M059J (cell line): Measurements from ENCODE around the gene ARHGAP4. TPM values are rescaled to one million over a fixed set of nuclear protein-coding genes. Genes with fewer than 3 reads are reported as not detected.

Experiments used
- DNase-seq: peaks from one replicate; pipeline ENCODE4 v3.0.0-alpha.2; 2012; ENCODE audit warnings: low read depth
- total RNA-seq: library from RNA; depleted of rRNA; stranded (reverse); fragments of >200 nt; shearing (Covaris generic); gene quantifications from 2 replicates; pipeline ENCODE4 v1.2.3, GENCODE V29; 2014

The ARHGAP4 gene
- total RNA-seq, 1 experiment from 2014 or later = 3.1 TPM

DNA sequence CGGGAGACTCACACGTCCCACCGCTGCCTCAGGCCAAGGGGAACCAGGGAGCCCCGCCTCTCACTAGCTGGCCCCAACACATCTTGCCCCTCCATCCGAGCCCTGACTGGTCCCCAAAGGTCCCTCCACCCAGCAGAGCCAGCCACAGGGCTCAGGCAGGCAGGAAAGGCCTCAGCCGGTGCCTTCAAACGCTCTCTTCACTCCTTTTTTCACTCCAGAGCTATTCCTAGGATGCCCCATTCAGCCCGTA is 1.5 kb upstream of the ARHGAP4 start:
- no peak for DNase-seq

DNA sequence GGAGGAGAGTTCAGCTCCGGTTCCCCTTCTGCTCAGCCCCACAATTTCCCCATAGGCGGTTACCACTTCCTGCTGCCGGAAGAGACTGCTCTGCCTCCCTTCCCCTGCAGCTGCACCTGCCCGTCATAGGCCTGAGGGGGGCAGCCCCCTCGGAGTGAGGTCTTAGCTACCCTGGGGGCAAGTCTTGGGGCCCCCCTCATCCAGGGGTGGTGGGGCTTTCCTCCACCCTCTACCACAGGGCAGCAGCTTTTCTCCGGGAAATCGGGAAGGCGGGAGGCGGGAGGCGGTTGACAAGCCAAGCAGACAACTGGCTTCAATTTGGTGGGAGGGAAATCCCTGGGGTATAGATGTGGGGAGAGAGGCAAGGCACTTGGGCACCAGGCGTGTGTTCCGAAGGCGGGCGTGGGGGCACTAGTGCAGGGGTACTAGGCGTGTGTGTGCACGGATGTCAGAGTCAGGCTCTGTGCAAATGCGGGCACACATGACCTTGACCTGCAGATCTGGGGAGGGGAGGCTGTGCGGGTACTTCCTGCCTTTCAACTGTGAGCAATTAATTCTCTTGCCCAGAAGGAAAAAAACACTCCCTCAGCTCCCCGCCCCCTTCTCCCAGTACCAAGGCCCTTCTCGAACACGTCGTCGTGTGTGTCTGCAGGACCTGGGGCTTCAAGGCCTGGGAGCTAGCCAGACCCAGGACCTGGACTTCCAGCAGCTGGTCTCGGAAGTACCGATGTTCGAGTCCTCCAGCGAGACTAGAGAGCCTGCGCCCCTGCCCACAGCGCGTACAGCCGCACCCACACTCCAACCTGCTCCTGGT is 1.0 kb upstream of the ARHGAP4 start:
- peak; percentile 64 for DNase-seq

DNA sequence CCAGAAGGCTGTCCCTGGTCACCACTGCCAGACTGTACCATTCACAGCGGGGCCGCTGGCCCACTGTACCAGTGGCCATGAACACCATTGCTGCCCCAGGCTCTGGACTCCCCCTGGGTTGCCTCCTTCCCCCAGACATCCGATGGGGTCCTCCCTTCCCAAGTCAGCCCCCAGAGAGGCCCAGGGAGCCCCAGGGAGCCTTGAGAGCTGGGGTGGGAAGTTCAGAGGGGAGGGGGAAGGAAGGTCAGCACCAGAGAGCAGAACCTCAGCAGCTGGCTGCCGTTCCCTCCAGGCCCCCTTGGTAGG is 441 bp upstream of the ARHGAP4 start:
- no peak for DNase-seq

DNA sequence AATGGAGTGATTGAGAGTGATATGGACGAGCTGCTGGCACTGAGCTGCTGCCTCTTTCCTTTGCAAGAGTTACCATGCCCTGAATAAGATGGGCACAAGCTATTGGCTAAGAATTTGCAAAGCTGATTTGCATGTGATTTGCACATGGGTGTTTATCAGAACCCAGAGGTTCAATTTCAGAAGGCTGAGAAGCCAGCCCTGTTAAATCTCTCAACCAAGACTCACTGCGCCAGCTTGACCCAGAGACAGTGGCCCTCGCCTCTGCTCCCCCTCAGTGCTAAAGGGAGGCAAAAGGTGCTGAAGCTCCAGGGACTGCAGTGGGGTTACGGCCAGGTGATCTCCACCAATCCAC is 701 bp downstream of the ARHGAP4 start:
- DNase-seq = no peak

DNA sequence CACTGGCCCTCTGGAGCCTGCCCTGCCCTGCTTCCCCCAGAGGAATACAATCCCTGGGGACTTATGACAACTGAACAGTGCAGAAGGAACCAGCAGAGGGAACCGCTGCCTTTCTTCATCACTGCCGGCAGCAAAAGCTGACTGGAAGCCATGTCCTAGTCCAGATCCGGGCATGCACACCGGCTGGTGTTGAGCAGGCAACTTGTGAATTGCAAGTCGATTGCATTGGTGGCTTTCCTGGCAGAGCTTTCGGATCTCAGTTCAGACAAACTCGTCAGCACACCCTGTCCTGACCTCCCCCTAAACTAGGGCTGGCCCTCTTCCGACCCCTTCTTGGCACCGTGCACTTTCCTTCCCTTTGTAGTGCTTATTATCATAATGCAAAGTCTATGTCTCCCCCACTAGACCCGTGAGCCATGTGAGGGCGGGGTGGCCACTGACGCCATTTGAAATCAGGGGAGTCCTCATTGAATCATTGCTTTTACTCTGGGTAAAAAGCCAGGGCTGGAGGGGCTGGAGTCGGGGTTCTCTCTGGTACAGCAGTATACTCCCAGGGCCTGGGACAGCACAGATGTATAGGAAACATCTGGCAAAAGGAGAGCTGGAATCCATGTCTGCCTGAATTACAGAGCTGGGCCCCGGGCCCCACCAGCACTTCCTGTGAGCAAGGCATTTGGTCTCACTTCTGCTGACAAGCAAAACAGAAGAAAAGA is 1.8 kb downstream of the ARHGAP4 start:
- peak; percentile 72 for DNase-seq

DNA sequence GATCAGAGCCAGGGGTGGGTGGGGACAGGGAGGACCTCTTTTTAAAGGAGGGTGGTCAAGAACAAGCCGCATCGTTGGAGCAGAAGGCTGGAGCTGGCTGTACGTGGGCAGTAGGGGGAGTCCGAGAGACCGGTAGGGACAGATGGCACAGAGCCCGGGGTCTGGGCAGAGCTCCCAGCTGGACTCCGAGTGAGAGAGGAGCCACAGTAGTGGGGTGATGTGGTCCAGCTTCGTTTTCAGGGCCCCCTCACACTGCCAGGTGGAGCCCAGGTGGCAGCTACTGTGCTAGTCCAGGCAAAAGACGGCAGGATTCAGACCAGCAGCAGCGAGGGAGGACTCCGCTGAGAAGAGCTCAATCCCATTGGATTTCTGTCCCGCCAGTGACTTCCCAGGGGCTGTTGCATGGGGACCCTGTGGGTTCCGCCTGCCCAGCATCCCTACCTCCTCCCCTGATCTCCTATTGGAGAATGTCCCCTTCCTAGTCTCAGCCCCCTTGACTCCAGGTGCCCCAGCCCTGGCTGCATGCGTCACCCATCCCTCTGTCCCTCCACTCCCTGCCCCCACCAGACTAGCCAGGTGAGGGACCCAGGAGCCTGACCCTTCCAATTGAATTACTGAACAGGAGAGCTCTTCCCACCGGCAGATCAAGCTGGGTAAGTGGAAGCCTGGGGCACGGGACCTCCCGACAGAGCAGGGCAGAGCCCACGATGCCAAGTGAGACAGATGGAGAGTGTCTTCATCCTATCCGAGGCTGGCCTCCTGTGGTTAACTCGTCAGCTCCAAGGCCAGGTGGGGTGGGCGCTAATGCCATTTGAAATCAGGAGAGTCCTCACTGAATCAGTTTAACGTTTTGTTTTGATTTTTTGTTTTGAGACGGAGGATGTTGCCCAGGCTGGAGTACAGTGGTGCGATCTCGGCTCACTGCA is 2.9 kb downstream of the ARHGAP4 start:
- peak; percentile 74 for DNase-seq

DNA sequence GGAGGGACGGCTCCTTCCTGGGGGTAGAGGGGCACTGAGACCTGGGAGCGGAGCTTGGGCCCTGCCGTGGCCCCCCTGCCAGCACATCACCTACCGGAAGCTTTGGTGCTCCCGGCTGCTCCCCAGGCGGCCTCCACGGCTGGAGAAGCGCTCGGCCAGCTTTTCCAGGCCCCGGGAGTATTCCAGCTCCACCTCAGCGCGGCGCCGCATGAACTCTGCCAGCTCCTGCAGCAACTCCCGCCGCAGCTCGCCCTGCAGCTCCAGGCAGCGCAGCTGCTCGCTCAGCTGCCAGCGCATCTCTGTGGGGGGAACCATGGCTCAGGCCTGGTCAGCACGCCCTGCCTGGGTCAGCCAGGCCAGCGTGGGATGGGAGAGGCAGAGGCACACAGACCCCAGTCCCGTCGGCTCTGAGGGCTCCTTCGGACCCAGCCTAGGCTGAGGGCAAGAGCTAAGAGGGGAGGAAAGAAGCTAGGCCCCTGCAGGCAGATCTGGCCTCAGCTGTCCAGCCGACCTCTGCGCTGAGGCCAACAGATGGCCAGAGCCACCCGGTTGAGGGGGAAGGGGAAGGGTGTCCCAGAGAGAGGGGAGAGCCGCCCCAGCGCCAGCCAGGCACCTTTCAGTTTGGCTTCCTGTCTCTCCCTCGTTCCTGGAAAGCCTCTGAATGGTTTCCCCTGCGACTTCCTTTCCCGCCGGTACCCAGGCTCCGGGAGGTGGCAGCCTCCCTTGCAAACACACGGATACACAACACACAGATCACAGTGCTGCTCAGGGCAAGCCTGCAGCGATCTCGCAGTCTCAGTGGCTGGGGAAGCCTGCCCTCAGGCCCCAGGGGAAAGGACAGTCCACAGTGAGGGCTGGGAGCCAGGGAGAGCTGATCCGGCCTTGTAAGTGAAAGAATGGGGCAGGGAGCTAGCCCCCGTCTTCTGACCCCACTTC is 4.3 kb downstream of the ARHGAP4 start:
- DNase-seq = peak; percentile 42

DNA sequence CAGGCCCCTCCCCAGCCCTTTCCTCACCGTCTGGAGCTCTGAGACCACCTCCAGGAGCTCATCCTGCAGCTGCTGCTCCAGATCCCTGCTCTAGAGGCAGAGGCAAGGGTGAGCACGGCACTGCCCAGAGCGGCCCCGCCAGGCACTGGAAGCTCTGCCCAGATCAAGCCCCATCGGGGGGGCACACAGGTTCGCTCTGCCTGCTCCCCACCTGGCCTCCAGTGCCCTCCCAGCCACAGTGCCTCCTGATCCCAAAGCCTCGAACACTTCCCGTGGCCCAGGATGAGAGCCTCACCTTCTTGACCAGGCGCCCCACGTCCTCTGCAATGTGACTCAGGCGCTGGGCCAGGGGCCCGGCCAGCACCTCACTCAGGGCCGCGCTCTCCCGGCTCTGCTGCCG is 5.0 kb downstream of the ARHGAP4 start:
- DNase-seq = peak; percentile 26

DNA sequence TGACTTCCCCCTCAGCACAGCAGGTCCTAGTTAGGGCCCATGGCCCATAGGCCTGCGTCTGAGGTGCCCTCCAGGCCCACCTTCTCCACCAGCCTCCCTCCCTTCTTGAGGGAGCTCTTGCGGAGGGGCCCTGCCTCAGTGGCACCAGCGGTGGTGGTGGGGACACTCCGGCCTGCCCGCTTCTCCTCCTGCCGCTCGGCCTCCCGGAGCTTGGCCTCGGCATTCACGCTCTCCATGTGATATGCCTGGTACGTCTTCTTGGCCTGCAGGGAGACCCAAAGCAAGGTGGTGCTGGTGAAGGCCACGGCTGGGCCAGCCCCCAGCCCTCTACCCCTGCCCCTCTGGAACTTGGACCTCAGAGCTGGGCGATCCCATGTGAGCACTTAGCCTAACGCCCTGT is 5.5 kb downstream of the ARHGAP4 start:
- DNase-seq = no peak

DNA sequence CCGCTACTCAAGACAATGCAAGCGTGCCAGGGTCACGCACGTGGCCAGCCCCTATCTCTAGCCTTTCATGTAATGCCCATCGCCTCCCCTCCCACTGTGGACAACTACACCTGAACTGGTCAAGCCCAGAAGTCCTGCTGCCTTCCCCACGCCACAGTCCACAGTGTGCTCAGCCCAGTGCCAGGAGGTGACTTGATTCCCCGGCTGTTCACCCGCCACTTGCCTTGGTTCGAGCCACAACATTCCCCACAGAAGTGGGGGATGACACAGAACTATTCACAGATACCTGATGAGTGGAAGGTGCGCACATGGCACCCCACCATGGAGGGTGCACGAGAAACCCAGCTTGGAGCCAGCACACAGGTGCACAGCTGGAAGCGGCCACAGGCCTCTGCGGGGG is 6.8 kb downstream of the ARHGAP4 start:
- no peak for DNase-seq

DNA sequence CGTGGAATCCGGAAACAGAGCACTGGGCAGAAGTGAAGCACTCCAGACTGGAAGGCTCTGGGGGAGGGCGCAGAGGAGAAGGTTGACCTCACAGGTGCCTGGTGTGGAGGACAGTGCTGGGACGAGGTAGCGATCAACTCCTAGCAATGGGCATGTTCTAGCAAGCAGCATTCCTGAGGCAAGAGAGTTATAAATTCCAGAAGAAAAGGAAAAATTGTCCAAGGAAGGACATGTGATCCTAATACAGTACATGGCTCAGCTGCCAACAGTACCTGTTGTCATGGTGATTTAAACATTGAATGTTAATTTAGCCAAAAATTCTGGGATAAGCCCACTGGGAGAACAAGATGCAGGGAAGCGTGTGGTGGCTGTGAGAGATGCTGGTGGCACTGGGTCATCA is 8.2 kb downstream of the ARHGAP4 start:
- no peak for DNase-seq

DNA sequence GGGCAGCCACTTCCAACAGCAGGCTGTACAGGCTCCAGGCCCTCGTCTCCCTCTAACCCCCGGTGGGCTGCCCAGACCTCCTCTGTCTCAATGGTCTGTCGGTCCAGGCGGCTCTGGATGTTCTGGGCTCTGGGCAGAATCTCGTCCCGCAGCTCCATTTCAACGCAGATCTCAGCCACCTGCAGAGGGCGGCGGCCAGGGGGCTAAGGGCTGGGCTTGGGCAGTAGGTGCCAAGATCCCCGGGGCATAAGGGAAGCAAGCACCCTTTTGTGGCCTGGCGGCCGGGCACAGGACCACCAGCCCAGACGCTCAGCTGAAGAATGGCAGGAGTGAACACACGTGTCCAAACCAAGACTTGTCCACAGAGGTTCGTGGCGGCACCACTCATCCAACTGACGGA is 12.4 kb downstream of the ARHGAP4 start:
- DNase-seq = no peak

DNA sequence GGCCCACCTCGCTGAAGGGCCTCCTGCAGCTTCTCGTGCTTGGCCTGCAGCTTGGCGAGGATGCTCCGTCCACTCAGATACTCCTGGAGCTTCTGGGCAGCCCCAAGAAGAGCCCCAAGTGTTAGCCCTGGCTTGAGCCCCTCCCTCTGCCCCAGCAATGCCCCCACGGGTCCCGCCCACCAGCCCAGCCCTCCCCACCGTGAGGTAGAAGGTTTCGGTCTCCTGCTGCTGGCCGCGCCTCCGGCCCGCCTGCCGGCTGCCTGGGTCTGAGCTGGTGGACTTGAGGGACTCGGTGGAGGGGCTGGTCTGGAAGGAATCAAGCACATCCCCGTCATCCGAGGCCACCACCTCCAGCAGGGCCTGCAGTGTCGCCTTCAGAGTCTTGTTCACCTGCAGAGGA is 12.9 kb downstream of the ARHGAP4 start:
- DNase-seq = no peak

DNA sequence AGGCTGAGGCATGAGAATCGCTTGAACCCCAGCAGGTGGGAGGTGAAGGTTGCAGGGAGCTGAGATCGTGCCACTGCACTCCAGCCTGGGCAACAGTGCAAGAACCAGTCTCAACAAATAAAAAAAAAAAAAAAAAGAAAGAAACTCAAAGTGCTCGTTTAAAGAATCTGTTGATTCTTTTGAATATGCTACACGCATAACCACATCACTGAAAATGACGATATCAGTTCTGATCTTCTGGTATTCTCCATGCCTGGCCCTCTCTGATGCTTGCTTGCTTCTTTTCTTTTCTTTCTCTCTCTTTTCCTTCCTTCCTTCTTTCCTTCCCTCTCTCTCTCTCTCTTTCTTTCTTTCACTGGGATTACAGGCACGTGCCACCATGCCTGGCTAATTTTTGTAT is 14.3 kb downstream of the ARHGAP4 start:
- no peak for DNase-seq

DNA sequence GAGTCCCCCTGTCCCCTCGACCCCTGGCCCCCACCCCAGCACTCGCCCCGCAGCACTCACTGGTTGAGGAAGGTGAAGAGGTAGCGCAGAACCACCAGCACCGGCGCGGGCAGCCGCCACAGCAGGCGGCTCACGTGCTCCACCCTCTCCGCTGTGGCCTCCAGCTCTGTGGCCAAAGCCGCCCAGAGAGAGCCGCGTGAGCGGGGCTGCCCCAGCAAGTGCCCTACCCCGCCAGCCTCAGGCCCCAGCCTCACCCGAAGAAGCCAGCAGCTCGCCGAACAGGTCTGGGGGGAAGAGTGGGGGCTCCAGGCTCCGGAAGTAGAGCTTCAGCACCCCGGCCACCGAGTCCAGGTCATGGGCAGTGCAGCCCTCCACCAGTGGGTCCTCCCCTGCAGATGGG is 15.6 kb downstream of the ARHGAP4 start:
- no peak for DNase-seq

DNA sequence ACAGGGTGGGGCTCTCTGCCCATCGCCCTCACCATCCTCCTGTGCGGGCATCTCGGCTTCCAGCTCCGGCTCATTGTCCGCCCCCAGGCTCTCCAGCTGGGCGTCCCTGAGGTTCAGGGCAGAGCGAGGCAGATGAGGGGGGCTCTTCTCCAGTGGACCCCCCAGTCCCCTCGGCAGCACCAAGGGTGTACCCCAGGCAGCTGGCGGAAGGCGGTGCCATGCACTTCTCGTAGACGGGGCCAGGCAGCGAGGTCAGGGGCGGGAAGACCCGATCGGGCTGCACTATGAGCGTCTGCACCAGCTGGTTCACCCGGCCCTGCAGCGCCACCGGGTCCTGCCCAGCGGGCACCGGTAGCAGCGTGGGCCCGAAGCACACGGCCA is 16.1 kb downstream of the ARHGAP4 start:
- no peak for DNase-seq

DNA sequence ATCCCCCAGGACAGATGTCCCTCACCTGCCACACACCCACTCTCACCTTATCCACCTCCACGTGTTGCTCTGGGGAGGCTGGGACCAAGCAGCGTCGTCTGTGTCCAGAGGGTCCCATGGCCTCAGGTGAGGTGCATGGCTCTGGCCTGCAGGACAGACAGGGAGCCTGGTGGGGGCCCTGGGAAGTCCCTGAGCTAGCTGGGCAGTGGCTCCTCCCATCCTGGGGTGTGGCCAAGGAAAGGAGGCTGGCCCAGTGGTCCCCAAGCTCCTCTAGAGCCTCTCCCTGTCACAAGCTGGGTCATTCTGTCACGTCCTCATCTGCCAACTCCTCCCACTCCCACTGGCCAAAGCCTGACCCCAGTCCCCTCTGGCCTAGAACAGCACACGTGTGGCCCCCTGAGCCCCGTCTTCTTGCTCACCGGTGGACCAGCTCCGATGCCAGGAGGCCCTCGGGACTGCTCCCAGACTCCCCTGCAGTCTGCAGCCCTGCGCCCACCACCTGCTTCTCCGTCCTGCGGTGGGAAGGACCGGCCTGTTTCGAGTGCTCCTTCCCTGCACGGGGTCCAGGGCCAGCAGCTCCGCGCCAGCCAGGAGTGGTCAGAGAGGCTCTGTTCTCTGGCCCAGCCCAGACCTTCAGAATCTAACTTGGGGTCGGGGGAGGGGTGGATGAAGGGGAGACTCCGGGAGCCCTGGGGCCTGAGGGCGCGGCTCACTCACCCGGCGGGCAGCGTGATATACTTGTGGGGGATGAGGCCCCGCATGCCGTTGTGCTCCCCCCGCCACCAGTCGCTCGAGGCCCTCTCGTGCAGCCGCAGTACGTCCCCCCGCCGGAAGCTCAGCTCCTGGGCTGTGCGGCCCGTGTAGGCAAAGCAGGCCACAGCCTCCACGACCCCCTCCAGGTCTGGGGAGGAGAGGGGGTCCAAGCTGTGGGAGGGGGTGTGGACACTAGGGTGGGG is 16.8 kb downstream of the ARHGAP4 start:
- DNase-seq = peak; percentile 32

DNA sequence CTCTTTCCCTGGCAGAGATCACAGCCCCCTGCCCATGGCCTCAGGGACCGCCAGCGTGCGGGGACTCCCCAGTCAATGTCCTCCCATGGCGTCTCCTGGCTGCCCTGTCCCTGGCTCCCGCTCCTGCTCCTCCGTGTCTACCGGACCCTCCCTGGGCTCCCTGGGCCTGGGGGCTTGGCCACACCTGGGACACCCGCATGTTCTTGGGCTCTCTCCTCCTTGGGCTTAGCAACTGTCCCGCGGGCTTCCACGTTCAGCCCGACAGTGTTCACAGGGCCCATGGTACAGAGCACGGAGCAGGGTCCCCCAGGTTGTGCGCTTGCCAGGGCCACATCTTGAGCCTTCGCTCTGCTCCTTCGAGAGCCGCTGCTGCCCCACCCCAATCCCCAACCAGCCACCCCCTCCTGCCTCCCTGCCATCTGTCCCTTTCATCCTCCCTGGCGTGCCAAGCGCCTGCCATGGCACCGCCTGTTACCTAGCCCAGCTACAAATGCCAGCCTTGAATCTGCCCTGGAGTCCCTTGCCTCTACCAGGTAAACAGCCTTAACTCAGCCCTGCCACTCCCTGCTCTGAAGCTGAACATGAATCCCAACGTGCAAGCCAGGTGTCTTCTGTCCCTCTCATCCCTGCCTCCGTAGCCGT is 17.7 kb downstream of the ARHGAP4 start:
- DNase-seq = no peak

DNA sequence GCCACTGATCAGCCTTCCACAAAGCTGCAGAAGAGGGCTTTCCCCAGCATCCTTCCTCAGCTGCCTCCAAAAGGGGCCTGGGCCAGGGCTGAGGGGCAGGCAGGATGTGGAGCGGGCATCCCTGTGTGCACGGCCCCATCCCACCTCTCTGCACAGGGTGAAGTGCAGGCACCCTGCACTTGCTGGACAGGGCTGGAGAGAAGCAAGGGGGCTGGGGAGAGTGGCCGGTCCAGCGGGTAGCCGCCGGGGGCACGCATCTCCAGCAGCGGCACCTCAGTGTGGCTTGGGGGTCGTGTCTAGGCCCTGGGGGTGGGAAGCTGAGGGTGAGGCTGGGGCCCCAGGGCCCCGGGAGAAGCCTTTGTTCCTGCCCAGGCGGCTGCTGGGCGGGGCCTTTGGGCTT is 18.6 kb downstream of the ARHGAP4 start:
- DNase-seq = no peak
